Retina (tissue), 1 donor: ENCODE measurements around the gene EFNA3.
A peak's percentile ranks its signal among the peaks of the same experiment; 100 is the strongest.

Experiments
- DNase-seq: peaks from one replicate; pipeline ENCODE4 v3.0.0-alpha.2; 2016

EFNA3 gene, protein sequence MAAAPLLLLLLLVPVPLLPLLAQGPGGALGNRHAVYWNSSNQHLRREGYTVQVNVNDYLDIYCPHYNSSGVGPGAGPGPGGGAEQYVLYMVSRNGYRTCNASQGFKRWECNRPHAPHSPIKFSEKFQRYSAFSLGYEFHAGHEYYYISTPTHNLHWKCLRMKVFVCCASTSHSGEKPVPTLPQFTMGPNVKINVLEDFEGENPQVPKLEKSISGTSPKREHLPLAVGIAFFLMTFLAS

DNA sequence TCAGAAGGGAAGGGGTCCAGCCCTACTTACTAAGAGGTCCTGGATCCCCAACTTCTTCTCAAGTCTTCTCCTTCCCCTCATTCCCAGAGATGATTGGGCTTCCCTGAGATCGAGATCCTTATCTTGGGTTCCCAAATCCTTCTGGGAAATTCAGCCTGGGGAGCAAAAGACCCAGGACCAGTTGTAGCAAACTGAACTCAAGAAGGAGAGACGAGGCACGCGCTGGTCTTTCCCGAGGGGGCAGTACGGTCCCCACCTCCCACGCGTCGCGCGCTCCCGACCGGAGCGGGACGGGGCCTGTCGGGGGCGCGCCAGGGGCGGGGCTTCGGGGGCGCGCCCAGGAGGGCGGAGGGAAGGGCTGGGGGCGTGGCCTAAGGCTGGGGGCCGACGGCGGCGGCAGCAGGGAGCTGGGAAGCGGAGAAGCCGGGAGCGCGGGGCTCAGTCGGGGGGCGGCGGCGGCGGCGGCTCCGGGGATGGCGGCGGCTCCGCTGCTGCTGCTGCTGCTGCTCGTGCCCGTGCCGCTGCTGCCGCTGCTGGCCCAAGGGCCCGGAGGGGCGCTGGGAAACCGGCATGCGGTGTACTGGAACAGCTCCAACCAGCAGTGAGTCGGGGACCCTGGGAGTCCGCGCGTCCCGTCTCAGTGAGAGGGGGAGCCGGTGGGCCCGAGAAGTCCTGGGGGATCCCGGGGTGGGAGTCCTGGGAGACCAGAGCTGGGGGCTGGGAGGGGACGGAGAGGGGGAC is at the start of gene EFNA3:
TSS of gene EFNA3 (plus strand) at position 369 of the 741 bp plus-strand sequence. CDS start at position 474, 105 bp downstream.
- DNase-seq = peak; percentile 67

DNA sequence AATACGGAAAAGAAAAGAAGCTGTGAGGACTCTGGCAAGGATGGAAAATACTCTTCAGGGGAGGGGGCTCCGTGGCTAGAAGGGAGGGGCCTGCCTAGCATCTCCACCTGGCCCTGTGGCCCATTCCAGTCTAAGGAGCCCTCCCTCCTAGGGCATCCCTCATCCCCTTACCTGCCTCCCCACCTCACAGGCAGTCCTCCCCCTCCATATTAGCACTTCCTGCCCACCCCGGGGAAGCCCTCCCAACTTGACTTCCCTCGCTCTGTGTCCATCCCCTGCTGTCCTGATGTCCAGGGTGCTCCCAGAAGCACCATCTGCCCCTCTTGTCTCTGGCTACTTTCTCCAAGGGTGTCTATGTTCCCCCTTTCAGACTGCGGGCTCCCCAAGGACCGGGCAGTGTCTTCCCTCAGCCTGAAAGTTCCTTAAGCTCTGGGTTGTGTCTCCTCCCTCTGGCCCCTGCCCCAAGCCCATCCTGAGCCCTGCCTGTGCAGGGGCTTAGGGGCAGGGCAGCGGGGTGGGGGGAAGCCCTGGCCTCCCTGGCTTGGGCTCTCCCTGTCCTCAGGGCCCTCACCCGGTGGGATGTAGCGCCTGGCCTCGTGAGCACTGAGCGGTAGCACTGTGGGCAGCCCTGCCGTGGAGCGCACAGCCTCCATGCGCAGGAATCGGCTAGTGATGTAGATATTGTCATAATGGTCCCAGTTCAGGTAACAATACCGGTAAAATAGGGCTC is 49.0 kb upstream of the EFNA3 start:
- no peak for DNase-seq

DNA sequence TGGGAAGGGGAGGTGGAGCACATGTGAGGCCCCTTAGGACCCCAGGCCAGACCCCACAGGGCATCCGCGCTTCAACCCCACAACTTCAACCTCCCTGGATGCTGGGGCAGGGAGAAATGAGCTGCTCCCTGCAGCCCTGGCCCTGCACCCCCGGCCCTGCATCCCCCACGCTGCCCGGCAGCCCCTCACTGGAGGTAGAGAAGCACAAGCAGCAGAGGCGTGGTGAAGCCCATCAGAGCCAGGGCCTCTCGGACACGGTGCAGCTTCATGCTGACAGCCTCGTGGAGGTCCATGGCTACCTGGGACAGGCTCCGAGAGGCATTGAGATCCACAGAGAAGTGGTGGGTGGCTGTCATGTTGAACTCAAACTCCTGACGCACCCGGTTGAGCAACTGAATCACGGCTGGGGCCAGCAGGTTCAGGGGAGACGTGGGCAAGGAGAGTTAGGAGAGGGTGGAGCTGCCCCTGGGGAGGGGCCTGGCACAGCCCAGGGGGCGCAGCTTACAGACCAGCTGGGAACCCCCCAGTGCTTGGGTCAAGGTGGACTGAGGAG is 48.3 kb upstream of the EFNA3 start:
- no peak for DNase-seq

DNA sequence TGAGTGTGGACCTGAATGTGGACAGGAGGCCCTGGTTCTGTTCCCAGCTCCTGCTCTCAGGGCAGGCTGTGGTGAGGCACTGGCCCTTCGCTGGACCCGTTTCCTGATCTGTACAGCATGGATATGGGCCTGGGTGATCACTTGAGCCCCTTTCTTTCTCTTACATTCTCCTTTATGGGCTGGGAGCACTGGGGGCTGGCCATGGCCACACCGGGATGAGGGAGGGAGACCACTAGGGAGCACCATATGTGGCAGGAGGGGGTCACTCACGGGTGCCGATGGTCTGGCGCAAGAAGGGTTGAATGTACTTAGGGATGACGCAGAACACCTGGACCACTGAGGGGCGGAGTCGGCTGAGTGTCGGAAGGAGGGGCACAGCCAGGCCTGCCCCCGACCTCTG is 47.7 kb upstream of the EFNA3 start:
- DNase-seq = no peak

DNA sequence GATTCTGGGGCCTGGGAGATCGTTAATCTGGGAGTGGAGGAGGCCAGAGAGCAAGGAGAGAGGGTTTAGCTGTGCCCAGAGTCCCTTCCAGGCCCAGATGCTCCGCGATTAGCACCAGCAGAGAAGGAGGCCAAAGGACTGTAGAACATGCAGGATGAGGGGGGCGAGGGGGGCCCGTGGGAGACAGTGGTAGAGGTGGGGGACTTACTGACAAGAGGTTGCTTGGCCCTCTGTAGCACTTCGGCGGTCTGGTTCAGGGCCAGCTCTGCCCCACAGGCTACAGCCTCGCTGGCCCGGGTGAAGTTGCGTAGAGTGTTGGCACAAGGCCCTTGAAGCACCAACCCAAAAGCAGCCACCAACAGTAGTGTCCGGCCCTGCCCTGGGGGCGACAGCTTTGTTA is 45.8 kb upstream of the EFNA3 start:
- no peak for DNase-seq

DNA sequence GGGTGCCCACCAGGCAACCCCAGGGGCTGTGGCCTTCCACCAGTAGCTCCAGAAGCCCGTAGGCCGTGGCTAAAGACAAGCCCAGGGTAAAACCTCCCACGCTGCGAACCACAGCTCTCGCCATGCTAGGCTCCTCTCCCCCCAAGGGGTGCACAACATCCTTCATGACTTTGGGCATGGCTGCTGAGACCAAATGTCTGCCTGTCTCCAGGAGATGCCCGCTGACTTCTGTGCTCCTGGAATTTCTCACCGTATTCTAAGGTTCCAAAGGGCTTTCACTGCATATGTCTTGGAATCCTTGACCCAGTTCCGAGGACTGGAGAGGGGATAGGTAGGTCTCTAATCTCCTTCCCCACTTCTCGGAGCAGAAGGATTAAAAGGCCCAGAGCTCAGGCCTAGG is 45.1 kb upstream of the EFNA3 start, which contains the start of the genes DCST1 and DCST2:
TSS of gene DCST1 (plus strand) at position 301 of the 400 bp plus-strand sequence. CDS start 213 bp downstream, outside the sequence.
TSS of gene DCST2 (minus strand) at position 258 of the 400 bp plus-strand sequence. CDS start at position 178, 80 bp downstream.
- DNase-seq = no peak

DNA sequence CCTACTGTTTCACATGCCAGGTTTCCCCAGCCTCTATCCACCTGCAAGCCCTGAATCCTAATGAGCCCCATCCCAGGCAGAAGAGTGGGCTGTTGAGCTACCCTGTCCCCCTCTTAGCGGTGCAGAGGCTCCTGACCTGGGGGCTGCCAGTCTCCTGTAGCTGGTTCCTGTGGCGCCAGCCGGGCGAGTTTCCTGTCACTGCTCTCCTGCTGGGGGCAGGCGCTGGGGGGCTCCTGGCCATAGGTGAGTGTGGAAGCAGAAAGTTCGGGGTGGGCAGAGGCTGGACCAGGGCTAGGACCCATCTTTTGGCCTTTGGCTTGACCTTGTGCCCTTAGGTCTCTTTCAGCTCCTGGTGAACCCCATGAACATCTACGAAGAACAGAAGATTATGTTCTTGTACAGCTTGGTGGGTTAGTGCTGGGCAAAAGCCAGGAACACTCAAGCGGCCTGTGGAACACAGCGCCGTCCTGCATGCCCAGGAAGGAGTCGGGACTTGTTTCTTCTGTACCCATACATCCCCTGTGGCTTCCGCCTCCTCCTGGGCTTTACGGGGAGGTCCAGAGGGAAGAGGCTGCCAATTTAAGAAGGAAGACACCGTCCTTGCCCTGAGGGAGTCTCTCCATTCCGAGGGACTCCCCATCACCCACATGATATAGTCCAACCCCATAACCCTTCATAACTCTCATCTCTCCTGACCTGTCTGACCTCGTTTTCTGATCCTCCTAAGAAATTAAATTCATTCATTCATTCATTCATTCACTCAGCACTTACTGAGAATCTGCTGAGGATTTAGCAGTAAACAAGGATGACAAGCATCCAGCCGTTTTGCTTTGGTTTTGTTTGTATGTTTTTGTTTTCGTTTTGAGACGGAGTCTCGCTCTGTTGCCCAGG is 44.1 kb upstream of the EFNA3 start:
- DNase-seq = no peak

DNA sequence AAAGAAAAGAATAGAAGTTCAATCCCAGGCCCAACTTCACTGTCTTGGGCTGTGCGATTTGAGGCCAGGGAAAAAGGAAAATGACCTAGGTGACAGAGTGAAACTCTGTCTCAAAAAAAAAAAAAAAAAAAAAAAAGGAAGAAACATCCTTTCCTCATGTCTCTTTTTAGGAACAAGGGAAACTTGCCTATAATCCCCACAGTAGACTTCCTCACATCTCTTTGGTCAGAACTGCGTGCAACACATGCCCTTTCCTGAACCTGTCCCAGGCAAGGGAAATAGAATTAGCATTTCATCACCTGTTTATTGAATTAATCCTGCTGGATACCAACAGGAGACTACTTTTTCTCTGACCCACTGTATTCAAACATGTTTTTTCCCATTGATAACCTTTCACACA is 42.7 kb upstream of the EFNA3 start:
- no peak for DNase-seq

DNA sequence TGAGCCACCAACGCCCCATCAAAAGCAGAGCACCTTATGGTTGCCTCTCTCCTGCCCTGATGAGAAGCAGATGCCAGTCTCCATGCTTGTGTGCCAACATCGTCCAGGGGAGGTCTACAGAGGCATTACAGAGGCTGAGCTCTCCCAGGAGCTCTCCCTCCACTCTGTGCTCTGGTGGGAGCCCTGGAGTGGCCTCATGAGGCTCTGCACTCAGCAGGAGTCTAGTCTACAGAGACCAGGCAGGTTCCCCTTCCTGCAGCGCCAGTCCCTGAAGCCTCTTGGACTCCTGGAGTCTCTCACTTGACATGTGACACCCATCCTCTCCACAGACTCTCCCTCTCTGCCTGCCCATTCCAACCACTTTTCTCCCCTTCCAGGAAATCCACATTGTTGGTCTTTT is 41.6 kb upstream of the EFNA3 start:
- DNase-seq = no peak

DNA sequence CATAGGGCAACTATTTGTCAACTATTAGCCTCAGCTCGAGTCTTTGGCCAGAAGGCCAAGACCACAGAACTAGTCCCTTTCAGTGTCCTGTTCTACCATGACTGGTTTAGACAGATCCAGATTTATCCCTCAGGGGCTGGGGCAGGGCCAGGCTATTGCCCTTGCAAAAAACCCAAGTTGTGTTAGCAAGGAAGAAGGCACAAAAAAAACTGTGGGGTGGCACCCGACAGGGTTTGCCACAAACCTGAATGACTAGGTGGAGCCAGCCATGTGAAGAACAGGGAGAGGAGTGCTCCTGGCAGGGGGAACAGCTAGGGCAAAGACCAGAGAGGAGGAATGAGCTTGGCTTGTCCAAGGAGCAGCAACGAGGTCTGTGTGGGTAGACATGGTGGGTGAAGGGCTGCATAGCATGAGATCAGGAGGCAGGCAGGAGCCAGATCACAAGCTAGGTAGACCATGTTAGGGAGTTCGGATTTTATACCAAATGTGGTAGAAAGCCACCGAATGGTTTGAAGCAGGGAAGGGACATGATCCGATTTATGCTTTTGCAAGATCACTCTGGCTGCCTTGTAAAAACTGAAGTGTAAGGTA is 40.7 kb upstream of the EFNA3 start:
- DNase-seq = no peak

DNA sequence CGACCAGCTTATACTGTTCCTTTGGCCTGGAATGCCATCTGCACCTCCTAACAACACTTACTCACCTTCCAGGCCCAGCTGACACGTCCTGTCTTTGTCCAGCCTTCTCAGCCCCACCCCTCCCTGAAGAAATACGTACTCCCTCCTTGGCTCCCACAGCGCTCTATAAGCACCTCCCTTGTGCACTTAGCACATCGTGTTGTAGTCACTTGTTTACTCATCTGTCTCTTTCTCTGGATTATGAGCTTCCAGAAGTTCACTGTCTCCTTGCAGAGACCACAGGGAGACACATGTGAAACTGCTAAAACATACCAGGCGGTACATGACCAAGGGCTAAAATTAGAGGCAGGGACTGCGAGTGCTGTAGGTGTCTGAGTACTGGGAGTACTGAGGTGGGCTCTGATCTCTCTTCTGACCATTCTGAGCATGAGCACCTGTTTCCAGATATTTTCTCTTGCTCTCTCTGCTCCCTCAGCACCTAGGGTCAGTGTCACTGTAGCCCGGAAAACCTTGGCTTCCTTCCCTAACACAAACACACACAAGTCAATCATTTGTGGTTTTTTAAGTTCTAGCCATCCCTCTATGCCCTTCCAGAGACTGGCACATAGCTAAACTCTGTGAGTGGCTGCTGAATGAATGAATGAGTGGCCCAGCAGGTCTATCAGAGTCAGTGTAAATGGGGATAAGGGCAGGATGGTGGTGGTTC is 39.9 kb upstream of the EFNA3 start:
- no peak for DNase-seq

DNA sequence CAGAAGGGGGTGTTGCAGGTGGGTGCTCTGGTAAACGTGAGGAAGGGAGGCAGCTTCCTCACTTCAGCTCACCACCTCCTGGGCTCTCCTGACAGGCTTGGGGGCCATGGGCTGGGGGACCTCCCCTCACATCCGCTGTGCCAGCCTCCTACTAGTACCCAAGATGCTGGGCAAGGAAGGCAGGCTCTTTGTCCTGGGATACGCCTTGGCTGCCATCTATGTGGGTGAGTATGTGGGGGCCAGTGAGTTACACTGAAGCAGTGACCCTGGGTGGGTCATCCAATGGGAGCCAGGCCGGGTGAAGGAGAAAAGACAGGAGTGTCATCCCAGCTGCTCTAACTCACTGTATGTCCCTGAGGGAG is 39.3 kb upstream of the EFNA3 start:
- no peak for DNase-seq

DNA sequence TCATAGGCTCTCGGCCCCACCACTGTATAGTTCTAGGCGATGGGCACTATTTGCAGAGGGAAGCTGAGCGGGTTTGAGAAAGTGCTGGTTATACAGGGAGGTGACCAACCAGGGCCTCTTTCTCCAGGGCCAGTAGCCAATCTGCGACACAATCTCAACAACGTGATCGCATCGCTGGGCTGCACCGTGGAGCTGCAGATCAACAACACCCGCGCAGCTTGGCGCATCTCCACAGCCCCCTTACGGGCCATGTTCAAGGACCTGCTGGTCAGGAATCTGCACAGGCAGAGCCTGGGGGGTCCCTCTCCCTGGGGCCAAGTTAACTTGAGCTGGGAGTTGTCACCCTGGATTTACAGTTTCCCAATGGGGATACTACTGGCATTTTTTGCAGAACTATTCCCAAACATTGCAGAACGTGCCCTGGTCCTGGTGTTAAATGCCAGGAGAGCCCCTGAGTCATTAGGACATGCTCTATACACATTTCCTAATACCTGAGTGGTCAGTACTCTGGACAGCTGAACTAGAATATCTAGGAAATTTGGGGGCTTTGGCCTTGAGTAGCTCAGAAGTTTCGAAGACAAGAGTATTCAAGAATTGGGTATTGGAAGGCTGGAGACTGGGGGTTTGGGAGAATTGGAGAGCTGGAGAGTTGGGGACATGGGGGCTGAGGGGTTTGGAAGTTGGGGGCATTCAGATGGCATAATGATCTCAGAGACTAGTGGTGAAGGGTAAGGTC is 38.1 kb upstream of the EFNA3 start:
- no peak for DNase-seq

DNA sequence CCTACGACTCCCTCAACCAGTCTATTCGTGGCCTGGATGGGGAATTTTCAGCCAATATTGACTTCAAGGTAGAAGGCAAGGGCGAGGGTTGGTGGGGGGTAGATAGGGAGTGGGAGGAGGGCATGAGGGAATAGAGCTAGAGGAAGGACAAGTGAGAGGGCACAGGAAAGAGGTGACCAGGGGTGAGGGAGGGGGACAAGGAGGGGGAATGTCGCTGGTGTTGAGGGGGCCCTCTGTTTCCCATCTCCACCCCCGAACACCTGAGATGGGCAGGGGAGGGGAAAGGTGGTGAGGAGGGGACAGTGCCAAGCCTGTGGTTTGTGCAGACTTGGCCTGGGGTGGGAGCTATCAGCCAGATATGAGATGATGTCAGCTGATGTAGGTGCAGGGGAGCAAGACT is 35.8 kb upstream of the EFNA3 start:
- no peak for DNase-seq

DNA sequence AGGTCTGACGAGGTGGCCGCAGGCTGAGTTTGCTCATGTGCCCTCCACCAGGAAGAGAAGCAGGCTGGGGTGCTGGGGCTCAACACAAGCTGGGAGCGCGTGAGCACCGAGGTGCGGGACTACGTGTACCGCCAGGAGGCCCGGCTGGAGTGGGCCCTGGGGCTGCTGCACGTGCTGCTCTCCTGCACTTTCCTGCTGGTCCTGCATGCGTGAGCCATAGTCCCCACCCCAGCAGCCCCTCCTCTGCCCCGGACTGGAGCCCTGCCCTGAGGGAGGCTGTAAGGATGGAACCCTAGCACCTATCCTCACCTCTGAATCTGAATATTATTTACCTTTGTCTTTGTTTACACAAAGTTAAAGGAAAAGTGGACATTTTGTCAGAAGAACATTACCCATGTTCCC is 35.3 kb upstream of the EFNA3 start:
- no peak for DNase-seq

DNA sequence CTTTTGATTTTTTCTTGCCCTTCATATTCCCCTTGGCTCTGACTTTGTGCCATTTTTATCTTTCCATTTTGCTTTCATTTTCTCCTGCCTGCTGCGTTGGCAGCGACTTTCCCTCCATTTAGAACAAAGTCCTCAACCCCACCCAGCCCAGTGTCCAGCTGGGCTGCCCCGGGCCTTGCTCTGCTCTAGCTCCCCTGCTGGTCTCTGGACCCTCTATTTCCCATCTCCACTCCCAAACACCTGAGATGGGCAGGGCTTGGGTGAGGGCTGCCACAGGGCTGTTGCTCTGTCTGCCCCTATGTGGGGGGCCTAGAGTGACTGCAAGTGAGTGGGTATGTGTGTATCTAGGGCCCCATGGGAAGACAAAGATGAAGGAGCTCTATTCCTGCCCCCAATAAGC is 34.8 kb upstream of the EFNA3 start:
- no peak for DNase-seq

DNA sequence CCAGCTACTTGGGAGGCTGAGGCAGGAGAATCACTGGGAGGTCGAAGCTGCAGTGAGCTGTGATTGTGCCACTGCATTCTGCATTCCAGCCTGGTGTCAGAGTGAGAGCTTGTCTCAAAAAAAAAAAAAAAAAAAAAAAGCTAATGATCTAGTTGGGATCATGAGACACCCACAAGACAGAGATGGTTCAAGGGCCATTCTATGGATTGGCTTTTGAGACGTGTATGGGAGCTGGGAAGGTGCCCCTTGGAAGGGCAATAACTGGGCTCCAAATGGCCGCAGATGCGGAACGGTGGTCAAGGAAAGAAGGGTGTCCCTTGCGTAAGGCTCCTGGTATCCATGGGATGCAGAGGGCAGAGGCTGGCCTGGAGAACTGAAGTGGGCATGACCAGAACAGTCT is 34.3 kb upstream of the EFNA3 start:
- no peak for DNase-seq

DNA sequence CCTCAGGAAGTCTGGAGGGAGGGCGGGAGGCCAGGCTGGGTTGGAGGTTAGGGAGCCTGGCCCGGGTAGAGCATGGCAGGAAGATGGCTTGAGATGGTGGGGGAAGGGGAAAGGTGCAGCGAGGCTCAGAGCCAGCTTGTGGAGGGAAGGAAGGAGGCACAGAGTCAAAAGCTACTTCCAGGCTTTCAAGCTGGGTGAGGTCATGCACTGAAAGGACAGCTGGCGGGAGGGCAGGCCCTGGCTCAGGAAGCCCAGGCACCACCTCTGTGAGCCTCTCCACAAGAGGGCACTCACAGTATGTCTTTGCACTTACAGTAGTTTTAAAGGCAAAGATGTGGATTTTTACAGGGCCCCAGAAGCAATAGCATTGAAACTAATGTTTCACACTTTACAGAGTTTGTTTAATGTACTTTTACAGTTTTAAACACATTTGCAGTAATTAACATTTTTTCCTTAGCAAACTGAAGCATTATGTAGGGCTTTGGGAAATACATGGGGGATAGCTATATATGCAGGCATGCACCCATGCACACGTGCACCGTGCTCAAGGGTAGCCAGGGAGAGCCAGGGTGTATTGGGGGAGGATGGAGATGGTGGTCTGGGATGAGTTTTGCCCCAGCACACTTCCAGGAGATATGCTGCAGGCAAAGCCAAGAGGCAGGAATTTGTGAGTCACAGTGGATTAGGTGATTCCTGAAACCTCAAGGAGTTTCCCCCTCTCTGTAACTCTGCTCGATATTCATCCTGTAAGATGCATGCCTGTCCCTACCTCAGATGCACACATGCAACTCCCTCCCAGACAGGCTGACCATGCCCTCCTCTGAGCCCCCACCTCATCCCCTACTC is 33.6 kb upstream of the EFNA3 start:
- DNase-seq = peak; percentile 71

DNA sequence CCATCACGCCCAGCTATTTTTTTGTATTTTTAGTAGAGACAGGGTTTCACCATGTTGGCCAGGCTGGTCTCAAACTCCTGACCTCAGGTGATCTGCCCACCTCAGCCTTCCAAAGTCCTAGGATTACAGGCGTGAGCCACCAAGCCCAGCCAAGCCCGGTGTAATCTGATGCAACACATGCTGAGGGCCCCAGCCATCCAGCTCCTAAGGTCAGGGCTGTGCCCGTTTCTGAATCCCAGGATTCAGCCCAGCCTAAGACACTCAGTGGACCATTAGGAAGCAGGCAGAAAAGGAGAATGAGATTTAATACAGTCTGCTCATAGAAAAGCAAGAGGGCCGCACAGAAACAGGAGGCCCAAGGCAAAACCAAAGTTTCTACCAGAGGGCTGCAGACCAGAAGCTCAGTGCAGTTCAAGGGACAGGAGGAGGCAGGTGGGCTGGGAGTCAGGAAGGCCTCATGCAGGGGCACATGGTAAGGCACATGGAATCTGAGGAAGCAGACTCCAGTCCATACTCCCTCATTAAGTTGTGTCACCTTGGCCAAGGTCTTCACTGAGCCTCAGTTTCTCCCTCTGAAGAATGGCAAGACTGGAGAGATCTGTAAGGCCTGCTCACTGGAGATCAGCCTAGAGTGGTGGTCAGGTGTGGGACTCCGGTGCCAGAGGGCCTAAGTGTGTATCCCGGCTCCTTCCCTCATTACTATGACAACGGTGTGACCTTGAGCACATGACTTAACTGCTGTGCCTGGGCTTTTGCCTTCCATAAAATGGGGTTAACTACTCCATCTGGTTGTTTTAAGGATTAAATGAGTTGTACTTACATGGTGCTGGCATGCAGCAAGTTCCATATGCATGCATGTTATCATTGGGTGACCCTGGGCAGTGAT is 29.9 kb upstream of the EFNA3 start:
- DNase-seq = no peak
